Adipose tissue (tissue), 3 donors: Measurements from ENCODE around the gene NECTIN4. TPM values are rescaled to one million over a fixed set of nuclear protein-coding genes. Genes with fewer than 3 reads are reported as not detected.

Experiments
- polyA plus RNA-seq, 3 donors: library from polyadenylated mRNA; stranded (reverse); fragments of 200-250 nt; gene quantifications; one replicate each; pipeline ENCODE4 v1.2.3, GENCODE V29; 2013
- donor health status: healthy with polysubstance abuse.
- donor health status: Bipolar disorder and iron deficiency.
- donor health status: healthy.

Gene NECTIN4
- polyA plus RNA-seq, 3 donors = 0.52 to 3.3 TPM; not detected in 1

Other genes with a start within 250 kb of the NECTIN4 start
- gene CD244, start 226.7 kb downstream of the NECTIN4 start, polyA plus RNA-seq = under 1 TPM; 0.02 to 0.48 (median 0.45) TPM
- gene ITLN1, start 204.4 kb downstream of the NECTIN4 start, polyA plus RNA-seq = 100 to 1,000 TPM in 1 of 3 donors, 10 to 100 TPM in 1, 1 to 10 TPM in 1; 1.7 to 121 (median 15.7) TPM
- 1 to 10 TPM in 1 of 3 donors, under 1 TPM in 2; 0.21 to 8.9 (median 0.37) TPM for gene ITLN2, start 134.7 kb downstream of the NECTIN4 start, polyA plus RNA-seq
- 10 to 100 TPM; 18.3 to 33.9 (median 26.2) TPM for gene F11R, start 68.4 kb downstream of the NECTIN4 start, polyA plus RNA-seq
- gene TSTD1, start 50.6 kb downstream of the NECTIN4 start, polyA plus RNA-seq = 10 to 100 TPM; 33.7 to 78.1 (median 52.5) TPM
- 10 to 100 TPM; 35.0 to 54.3 (median 47.2) TPM for gene USF1, start 43.6 kb downstream of the NECTIN4 start, polyA plus RNA-seq
- gene ARHGAP30, start 19.7 kb downstream of the NECTIN4 start, polyA plus RNA-seq = 10 to 100 TPM in 1 of 3 donors, 1 to 10 TPM in 2; 2.3 to 10.8 (median 9.8) TPM
- gene KLHDC9, start 8.8 kb upstream of the NECTIN4 start, polyA plus RNA-seq = 1 to 10 TPM; 1.2 to 9.0 (median 1.5) TPM
- 100 to 1,000 TPM in 2 of 3 donors, 10 to 100 TPM in 1; 53.0 to 201 (median 139) TPM for gene PFDN2, start 28.5 kb upstream of the NECTIN4 start, polyA plus RNA-seq
- gene NIT1, start 28.5 kb upstream of the NECTIN4 start, polyA plus RNA-seq = 10 to 100 TPM; 23.7 to 48.1 (median 41.2) TPM
- 10 to 100 TPM; 17.4 to 46.3 (median 29.7) TPM for gene DEDD, start 43.1 kb upstream of the NECTIN4 start, polyA plus RNA-seq
- gene UFC1, start 64.4 kb upstream of the NECTIN4 start, polyA plus RNA-seq = 100 to 1,000 TPM; 100 to 147 (median 131) TPM
- gene USP21, start 69.9 kb upstream of the NECTIN4 start, polyA plus RNA-seq = 10 to 100 TPM; 13.2 to 26.7 (median 18.8) TPM
- gene PPOX, start 76.9 kb upstream of the NECTIN4 start, polyA plus RNA-seq = 10 to 100 TPM; 11.1 to 33.1 (median 16.2) TPM
- 10 to 100 TPM; 23.7 to 36.1 (median 26.4) TPM for gene B4GALT3, start 87.9 kb upstream of the NECTIN4 start, polyA plus RNA-seq
- 100 to 1,000 TPM in 1 of 3 donors, 10 to 100 TPM in 1, 1 to 10 TPM in 1; 5.9 to 188 (median 37.3) TPM for gene ADAMTS4, start 109.5 kb upstream of the NECTIN4 start, polyA plus RNA-seq
- gene NDUFS2, start 112.8 kb upstream of the NECTIN4 start, polyA plus RNA-seq = 100 to 1,000 TPM in 1 of 3 donors, 10 to 100 TPM in 2; 68.4 to 163 (median 86.3) TPM
- gene FCER1G, start 125.7 kb upstream of the NECTIN4 start, polyA plus RNA-seq = 100 to 1,000 TPM in 2 of 3 donors, 10 to 100 TPM in 1; 28.6 to 258 (median 227) TPM
- gene APOA2, start 134.1 kb upstream of the NECTIN4 start, polyA plus RNA-seq = not detected
- gene TOMM40L, start 136.5 kb upstream of the NECTIN4 start, polyA plus RNA-seq = 10 to 100 TPM in 2 of 3 donors, 1 to 10 TPM in 1; 3.8 to 12.6 (median 11.7) TPM
- gene NR1I3, start 148.6 kb upstream of the NECTIN4 start, polyA plus RNA-seq = under 1 TPM in 2 of 3 donors, not detected in 1; 0.21 to 0.22 TPM
- under 1 TPM in 2 of 3 donors, not detected in 1; 0.26 to 0.52 TPM for gene PCP4L1, start 169.2 kb upstream of the NECTIN4 start, polyA plus RNA-seq
- 1 to 10 TPM; 1.2 to 3.5 (median 2.6) TPM for gene MPZ, start 220.4 kb upstream of the NECTIN4 start, polyA plus RNA-seq
- 100 to 1,000 TPM in 2 of 3 donors, 10 to 100 TPM in 1; 76.3 to 230 (median 151) TPM for gene SDHC, start 224.8 kb upstream of the NECTIN4 start, polyA plus RNA-seq